Astrocyte (in vitro differentiated cells and primary cell): ENCODE data around the gene RHOB.

Source experiments
- EZH2 ChIP-seq: IDR thresholded peaks from 2 replicates; pipeline ENCODE4 v1.6.1; 2012; ENCODE audit warnings: mild to moderate bottlenecking, low read length, inconsistent platforms; ENCODE audit not compliant: insufficient read depth
- TF ChIP-seq, protein P1 (sequence below): IDR thresholded peaks from 2 replicates; pipeline ENCODE4 v1.5.1; 2011; ENCODE audit warnings: low read depth, mild to moderate bottlenecking, inconsistent platforms, low read length, moderate library complexity; ENCODE audit not compliant: insufficient read depth

DNA sequence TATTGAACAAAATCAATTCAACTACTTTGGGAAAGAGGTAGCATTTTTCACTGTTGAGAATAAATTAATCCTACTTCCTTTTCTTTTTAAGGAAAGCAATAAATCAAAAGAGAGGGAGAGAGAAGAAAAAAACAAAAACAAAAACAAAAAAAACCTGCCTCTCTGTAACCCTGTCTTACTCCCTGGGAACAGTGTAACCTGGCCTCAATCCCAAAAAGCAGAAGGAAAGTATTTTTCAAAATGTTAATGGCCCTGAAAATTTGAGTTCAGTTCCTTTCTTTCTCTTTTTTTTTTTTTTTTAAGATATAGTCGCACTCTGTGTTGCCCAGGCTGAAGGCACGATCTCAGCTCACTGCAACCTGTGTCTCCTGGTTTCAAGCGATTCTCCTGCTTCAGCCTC lies 35.9 kb downstream of the RHOB start:
- TF ChIP-seq, protein P1, sequence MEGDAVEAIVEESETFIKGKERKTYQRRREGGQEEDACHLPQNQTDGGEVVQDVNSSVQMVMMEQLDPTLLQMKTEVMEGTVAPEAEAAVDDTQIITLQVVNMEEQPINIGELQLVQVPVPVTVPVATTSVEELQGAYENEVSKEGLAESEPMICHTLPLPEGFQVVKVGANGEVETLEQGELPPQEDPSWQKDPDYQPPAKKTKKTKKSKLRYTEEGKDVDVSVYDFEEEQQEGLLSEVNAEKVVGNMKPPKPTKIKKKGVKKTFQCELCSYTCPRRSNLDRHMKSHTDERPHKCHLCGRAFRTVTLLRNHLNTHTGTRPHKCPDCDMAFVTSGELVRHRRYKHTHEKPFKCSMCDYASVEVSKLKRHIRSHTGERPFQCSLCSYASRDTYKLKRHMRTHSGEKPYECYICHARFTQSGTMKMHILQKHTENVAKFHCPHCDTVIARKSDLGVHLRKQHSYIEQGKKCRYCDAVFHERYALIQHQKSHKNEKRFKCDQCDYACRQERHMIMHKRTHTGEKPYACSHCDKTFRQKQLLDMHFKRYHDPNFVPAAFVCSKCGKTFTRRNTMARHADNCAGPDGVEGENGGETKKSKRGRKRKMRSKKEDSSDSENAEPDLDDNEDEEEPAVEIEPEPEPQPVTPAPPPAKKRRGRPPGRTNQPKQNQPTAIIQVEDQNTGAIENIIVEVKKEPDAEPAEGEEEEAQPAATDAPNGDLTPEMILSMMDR, result no peak
- no peak for TF ChIP-seq EZH2
